IPS DF 19.7 (cell line): ENCODE results near the gene RORC.

Experiments
- DNase-seq: peaks from one replicate; pipeline ENCODE4 v3.0.0-alpha.2; 2013; ENCODE audit warnings: low read depth, low spot score

RORC gene

DNA sequence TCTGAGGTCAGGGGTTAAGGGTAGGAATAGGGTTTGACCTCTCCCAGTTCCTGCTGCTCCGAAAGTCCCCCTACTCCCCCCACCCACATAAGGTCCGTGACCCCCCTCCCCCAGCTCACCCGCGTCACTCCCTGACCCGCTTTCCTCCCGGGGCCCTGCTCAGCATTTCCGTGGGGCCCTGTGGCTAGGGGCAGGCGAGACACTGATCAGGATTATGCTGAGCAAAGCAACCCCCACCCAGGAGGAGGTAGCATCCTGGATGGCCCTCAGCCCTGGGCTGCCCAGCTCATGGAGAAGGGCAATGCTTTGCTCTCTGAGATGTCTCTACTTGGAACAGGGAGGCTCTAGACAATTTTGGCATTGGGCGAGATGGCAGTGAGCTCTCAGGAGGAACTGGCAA is 3.7 kb downstream of the RORC start:
- DNase-seq, result no peak

DNA sequence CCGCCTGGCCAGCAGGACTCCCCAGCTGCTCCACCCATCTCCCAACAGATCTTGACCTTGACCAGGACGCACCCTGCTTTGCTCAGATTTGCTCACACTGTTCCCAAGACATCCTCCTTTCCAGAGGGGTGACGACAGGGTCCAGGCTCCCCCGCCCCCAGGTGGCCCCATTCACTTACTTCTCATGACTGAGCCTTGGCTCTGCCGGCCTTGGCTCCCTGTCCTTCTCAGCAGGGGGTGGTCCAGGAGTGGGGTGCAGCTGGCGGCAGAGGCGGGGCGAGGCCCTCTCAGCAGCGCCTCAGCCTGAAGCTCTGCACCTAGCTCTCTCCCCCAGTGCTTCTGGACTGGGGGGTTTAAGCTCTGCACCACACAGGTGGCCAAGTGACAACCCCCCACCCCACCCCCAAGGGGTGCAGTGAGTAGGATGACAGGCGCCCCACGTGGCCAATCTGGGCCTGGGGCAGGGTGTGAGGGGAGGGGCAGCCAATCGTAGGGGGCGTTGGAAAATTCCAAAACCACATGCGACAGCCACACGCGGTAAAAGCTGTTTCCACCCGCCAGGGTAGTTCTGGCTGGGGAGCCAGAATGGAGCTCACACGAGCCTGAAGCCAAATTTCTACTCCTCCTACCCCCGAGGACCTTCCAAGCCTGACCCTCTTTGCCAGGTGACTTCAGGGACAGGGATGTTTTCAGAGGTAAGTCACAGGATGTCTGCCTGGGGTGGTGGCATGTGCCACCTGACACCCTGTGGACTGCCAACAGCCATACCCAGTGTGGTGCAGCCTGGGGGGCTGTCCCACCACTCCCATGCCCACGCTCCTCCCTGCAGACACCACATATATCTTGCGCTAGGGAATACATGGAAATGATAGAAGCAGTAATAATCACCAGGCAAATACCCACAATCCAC is 5.6 kb downstream of the RORC start:
- no peak for DNase-seq

DNA sequence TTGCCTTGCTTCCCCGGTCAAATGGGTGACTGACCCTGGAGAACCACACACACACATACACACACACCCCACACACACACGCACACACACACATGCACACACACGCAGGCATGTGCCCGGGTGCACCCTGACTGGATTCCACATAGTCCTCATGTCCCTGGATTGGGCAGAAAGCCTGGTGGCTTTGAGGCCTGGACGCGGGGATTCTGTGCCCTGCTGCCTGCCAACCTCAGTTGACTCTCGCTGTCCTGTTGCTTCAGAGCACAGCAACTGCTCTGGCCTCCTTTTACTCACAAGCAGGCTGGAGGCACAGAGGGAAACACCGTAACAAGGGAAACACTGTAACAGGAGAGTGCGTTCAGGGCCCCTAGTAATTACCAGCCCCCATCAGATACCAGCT is 6.4 kb downstream of the RORC start:
- no peak for DNase-seq

DNA sequence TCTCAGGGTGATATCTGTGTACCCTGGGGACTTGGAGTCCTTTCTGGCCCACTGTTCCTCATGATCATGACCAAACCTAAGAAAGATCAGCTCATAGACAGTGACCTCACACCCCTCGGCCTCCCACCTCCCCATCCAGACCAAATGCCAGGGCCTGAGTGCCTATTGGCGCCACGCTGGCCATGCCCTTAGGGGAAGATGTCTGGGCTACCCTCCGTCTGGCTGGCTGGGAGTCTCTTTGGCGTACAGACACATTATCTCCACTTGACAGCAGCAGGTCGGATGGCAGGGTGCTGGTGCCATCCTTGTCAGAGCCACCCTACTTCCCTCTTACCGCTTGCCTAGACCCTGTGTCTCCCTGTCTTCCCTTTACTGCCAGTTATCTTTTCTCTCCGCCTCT is 8.4 kb downstream of the RORC start:
- DNase-seq, result no peak

DNA sequence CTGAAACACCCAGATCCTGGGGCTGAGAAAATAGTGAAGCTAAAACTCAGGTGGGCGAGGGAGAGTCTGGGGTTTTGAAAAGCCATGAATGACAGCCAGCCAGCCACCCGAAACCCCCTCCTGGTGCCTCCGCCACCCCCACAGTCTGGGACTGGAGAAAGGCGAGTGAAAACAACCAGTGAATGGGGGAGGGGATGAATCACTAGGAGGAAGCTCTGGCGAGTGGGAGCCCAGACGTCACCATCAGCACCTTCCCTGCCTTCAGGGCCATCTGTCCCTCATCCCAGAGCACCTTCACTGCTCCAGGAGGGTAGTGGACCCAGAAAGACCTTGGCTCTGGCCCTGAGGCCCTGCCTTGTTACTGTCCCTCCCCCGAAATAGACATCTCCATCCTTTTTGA is 9.2 kb downstream of the RORC start:
- no peak for DNase-seq

DNA sequence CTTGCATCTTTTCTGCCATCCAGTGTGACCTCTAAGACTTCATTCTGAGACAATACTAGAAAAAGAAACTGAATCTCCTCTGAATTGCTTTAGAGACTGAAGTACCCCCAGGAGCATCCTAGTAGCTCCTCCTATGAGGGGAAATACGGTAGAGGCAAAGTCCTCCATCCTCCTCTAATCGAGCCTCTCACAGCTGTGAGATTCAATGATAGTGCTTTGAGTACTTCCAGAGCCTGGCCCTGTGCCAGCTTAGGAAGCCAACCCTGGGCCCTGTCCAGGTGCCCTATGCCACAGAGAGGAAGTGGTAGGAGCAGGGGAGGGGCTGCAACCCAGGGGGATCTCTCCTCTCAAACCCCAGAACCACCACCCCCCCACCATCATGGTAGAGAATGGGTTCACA is 10.7 kb downstream of the RORC start:
- no peak for DNase-seq

DNA sequence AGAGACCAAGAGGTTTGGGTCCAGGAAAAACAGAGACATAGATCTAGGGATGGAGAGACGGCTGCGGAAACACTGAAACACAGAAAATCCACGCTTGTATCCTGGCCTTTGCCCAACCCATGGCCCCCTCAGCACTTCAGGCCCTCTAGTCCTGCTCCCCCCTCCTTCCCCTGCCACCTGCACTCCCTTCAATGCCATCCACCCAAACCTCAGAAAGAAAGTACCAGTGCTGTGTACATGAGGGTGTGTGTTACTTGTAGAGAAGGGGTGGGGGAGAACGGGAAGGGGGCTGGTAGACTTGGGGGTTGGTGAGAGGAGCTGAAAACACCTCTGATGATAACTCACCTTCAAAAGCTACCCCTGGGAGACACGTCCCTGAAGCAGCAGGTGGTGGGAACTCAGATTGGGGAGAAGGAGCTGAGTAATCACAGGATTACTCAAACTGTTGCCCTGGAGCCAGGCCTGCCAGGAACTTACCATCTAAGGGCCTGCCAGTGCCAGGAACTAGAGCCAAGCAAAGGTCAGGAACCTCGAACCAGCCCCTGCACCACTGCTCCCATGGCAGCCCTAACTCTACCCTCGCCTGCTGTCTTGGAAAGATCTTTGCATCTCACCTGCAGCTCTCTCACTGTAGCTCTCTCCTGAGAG is 11.5 kb downstream of the RORC start:
- no peak for DNase-seq

DNA sequence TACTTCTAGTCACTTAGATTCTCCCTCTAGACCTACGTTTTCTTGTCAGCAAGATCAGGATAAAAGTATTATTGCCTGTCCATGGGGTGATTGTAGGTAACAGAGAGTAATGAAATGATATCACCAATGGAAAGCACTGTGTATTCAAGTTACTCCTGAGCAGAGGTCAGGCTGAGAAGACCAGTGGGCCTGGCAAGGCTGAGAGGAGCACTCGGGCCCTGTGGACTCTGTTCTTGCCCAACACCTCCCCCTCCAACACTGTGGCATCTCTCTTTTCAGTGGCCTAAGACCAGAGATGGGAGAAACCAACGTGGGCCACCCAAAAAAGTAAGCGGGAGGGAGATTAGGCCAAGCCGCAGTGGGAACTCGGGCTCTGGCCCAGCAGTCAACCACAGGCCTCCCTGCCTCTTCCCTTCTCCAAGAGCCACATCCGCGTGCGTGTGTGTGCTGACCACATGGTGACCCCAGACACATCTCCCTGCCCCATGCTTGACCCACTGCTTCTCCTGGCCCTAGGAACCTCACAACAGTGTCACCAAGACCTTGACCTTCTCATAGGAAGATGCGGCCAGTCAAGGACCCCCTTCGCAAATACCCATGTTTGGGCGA is 12.3 kb downstream of the RORC start:
- no peak for DNase-seq

DNA sequence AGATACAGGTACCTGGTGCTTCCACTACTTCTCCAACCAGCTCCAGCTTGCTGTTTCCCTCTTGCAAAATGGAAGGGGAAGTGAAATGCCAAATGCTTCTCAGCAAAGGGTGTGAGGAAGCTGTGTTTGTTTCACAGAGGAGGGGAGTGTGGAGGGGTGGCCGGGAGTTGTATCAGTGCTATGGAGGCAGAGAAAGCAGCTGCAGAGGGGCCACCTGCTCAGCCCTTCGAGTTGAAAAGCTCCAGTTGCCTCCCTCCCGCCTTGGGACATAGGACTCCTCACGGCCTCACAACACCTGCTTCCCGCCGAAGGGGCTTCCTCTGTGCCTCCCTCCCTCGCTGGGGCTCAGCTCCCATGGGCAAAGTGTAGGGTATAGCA is 14.3 kb downstream of the RORC start:
- no peak for DNase-seq

DNA sequence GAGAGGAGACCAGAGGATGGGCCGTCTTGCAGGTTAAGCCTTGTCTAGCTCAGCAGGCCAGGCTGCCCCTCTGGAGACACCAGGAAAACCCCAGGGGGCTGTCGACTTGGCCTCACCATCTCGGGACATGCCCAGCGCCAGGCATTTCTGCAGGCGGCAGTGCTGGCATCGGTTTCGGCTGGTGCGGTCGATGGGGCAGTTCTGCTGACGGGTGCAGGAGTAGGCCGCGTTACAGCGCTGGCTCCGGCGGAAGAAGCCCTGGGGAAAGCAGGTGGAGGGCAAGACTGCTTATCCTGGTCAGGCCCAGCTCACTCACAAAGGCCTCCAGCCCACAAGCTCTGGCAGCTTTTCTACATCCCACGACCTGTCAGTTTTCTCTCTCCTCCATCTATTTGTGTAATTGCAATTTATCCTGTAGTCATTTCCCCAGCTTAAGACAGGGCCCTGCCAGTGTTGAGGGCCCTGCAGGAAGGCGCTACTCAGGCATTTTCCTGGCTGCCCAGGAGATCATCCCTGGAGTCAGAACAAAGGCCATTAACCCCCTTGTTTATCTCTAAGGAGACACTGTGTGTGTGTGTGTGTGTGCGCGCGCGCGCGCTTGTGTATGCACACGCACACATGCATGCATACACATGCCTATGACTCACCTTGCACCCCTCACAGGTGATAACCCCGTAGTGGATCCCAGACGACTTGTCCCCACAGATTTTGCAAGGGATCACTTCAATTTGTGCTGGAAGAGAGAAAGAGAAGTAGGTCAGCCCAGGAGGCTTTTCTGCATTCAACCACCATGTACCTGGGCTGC is 14.9 kb downstream of the RORC start:
- no peak for DNase-seq

DNA sequence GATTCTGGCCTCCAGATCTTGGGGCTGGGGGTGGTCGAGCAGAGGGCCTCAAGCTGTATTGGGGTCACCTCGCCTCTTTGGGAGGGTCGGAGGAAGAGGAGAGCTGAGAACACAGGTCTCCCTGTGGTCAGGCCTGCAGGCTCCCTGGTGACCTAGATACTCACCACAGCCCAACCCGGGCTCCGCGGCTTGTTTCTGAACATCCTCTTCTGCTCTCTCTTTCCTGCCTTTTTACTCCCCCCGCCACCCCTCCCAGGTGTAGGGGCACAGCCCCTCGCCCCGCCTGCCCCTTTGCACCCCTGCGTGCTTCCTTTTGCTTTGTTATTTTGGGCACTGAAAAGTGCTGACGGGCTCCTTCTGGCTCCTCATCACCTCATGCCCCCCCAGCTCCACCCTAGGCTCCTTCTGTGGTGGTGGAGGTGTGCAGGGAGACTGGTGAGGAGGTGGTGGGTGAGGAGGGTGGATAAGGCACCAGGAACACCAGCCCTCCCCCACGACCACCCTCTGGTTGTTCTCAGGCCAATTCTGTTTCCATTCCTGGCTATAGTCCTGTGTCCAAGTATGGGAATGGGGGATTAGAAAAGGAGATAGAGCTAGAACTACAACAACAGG is 15.8 kb downstream of the RORC start:
- no peak for DNase-seq

DNA sequence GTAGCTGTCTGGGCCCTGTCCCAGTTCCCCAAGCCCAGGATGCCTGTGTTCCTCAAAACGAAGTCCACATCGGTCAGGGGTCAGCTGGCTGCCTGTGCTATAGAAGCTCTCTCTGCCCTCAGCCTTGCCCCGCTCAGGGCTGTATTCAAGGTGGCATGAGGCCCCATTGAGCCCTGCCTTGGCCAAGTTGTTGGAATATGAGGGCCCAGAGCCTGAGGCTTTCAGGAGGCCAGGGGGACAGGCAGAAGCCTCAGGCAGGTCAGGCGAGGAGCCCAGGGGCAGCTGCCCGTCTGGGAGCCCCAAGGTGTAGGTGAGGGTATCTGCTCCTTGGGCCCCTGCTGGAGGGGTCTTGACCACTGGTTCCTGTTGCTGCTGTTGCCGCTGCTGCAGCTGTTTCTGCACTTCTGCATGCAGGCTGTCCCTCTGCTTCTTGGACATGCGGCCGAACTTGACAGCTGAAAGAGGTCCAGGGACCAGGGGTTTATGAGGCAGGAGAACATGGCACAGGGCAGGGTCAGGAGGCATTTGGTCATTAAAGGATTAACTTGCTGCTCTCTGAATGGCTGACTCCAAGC is 16.5 kb downstream of the RORC start:
- DNase-seq, result no peak

DNA sequence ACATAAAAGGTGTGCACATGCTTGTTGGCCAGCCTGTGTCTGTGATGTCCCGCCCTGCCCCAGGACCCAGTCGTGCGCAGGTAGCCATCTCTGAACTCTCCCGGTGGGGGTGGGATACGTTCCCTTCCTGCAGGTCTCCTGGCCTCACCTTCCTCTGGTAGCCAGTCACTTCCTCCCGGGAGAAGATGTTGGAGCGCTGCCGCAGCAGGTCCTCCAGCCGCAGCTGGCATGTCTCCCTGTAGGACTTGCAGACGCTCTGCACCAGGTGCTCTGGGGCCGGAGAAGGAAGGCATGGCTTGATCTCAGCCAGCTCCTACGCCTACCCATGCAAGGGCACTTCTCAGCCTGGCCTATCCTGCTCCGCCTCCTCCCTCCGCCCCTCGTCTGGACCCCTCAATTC is 17.2 kb downstream of the RORC start:
- DNase-seq, result no peak

DNA sequence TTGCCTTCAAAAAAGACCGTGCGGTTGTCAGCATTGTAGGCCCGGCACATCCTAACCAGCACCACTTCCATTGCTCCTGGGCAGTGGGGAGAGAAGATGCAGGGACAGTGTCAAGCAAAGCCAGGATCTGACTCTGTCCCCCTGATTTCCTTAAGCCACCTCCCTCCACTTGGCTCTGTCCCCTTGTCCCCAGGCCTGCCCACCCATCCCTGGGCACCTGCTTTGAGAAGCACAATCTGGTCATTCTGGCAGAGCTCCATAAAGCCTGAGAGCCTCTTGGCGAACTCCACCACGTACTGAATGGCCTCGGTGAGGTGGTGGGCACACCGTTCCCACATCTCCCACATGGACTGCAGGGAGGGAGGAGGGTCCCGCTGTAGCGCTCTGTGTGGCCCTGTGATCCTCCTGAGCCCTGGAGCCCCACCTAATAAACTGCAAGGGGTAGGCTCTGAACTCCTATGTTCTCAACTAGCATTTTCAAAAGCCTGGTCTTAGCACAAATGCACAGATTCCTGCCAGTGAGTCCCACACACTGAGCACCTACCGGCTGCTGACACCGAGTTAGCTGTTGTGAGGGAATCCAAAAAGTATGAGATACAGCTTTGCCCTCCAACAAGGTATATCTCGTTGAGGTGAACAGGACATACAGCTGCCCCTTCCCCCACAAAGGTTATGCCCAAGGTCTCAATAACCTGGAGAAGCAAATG is 18.2 kb downstream of the RORC start:
- no peak for DNase-seq

DNA sequence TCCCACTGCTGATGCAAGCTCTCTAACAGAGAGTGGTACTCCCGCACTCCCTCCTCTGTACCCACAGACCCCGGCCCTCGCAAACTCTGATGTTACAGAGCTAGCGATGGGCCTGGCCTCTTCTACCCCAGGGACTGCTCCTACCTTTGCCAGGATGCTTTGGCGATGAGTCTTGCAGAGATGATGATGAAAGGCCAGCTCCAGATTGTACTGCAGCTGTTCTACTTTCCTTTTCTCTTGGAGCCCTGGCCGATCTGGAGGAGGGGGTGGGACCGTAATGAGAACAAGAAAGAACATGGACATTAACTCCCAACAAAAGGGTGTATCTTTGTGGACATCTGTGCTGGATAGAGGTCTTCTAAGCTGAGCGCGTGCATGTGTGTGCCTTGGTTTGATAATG is 20.4 kb downstream of the RORC start:
- no peak for DNase-seq

DNA sequence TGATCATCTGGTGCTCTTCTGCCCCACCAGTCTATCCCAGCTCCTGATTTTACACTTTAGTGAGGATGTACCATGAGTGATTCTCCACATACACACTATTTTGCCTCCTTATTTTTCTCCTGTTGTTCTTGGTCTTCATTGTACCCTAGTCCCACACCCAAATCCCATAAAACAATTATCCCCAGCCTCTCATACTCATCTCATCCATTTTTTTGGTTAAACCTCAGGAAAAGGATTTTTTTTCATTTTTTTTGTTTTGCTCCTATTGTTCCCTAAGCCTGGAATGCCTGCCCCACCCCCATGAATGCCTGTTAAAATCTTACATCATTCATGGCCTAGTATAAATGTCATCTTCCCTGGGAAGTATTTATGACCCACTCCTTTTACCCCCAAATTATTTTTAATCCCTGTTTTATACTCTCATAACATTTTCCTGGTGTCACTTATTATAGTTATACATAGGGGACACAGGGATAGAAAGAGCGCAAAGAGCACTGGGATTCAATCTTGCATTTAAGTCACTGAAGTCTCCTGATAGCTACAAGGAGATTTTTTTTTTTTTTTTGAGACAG is 21.5 kb downstream of the RORC start:
- no peak for DNase-seq

DNA sequence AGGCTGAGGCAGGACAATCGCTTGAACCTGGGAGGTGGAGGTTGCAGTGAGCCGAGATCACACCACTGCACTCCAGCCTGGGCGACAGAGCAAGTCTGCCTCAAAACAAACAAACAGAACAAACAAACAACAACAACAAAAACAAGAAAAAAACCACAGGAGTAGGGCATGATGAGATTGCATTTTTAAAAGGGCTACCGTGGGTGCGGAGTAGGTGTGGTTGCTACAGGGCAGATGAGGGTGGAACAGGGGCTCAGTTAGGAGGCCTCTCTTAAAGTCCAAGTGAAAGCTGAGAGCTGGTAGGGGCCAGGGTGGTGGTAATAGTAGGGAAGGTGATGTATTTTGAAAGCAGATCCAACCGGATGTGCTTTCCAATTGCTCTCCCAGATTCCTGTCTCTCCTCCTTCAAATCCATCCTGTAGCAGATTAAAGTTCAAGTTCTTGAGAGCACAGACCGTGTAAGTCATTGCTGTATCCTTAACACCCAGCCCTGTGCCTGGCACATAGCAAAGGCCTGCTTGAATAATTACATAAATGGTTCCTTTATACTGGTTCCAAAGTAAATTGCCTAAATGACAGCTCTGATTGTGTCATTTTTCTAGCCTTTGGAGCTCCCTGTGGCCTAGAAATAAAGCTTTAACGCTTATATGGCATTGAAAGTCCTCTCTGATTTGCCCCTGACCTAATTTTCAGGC is 22.2 kb downstream of the RORC start:
- no peak for DNase-seq

DNA sequence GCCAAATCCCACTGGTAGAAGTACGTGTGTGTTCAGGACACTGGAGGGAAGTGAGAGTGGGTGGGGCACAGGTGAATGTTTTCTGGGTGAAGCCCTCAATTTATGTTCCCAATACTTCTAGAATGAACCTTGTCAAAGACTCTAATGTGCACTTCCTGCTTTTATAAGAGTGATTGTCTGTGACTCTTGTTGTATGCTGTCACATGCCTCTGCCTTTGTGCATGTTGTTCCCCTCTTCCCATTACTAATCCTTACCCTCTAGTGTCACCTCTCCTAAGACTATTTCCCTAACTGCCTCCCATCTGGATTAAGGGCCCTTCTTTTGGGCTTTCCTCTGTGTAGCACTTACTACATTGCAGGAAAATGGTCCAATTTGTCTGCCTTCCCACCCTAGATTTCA is 23.8 kb downstream of the RORC start:
- no peak for DNase-seq

DNA sequence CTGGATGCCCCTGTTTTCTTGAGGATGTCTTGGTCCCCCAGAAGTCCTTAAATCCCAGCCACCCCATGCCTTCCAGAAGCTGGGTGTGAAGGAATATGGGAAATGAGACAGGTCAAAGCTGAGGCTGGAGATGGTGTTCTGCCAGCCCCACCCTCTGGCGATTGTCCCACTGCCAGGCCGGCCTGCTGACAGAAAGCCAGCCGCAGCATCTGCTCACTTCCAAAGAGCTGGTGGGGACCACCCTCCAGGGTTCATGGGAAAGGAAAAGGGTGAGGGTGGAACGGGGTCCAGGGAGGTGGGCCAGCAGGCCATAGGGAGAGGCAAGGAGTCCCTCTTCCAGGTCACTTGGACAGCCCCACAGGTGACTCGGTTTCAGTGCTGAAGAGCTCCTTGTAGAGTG is 24.5 kb downstream of the RORC start:
- DNase-seq, result no peak

DNA sequence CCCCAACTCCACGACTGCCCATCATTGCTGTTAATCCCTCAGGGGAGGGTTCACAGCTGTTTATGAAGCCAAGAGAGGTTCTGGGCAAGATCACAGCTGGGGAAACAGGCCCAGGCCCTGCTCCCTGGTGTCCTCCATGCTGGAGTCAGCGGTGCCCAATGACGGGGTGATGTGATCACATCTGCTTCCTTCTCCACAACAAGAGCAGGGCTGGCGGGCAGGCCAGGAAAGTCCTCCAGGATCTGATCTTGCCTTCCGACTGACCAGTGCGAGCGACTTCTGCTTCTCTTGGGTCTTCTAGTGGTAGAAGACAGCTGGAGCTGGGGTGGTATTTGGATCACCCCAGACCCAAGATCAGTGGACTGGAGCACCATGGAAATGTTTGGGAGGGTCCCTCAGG is 25.4 kb downstream of the RORC start:
- no peak for DNase-seq
